C1 segment of cervical spinal cord (tissue), 14 donors: Measurements from ENCODE around the gene BTBD6.
"Not testable (repeated sequence)": the region's sequence is repeated elsewhere in the genome, so short reads cannot be mapped to it uniquely, and the experiment has no call there.

ENCODE experiments used
- DNase-seq, 14 donors: peaks; one replicate each; lab custom pipeline; 2025; lab: John Stamatoyannopoulos, UW

The BTBD6 gene

GRCh38 chr14:105269405-105269804, 21.1 kb downstream of the BTBD6 start:
- DNase-seq, result no peak

GRCh38 chr14:105271224-105271890, 23.0 kb downstream of the BTBD6 start:
- DNase-seq, result peak in 1 of 14 donors; percentile 39

- DNase-seq, result no peak
Observed at GRCh38 chr14:105272623-105273022, 24.3 kb downstream of the BTBD6 start.

- DNase-seq, result no peak
Observed at GRCh38 chr14:105273062-105273461, 24.7 kb downstream of the BTBD6 start.

- no peak for DNase-seq
Observed at GRCh38 chr14:105274637-105275036, 26.3 kb downstream of the BTBD6 start.

- DNase-seq, result no peak
Observed at GRCh38 chr14:105275267-105275946, 27.1 kb downstream of the BTBD6 start.

- DNase-seq, result not testable (repeated sequence)
Observed at GRCh38 chr14:105277448-105277847, 29.1 kb downstream of the BTBD6 start.

GRCh38 chr14:105279642-105280361, 31.5 kb downstream of the BTBD6 start:
- no peak for DNase-seq

GRCh38 chr14:105280525-105280924, 32.2 kb downstream of the BTBD6 start:
- DNase-seq, result no peak

- peak in 3 of 14 donors; percentile 24 to 49 (median 45) for DNase-seq
Observed at GRCh38 chr14:105281371-105282097, 33.2 kb downstream of the BTBD6 start.

GRCh38 chr14:105282098-105282725, 33.9 kb downstream of the BTBD6 start:
- DNase-seq, result no peak

- DNase-seq, result no peak
Observed at GRCh38 chr14:105283028-105283427, 34.7 kb downstream of the BTBD6 start.

- no peak for DNase-seq
Observed at GRCh38 chr14:105283899-105284298, 35.6 kb downstream of the BTBD6 start.

- no peak for DNase-seq
Observed at GRCh38 chr14:105285174-105285573, 36.8 kb downstream of the BTBD6 start.

GRCh38 chr14:105286759-105287144, 38.4 kb downstream of the BTBD6 start:
- no peak for DNase-seq

GRCh38 chr14:105287249-105288102, 39.1 kb downstream of the BTBD6 start:
- DNase-seq, result no peak

- not testable (repeated sequence) for DNase-seq
Observed at GRCh38 chr14:105288936-105289335, 40.6 kb downstream of the BTBD6 start.

- DNase-seq, result no peak
Observed at GRCh38 chr14:105290621-105291346, 42.5 kb downstream of the BTBD6 start.

GRCh38 chr14:105292826-105293711, 44.7 kb downstream of the BTBD6 start:
- no peak for DNase-seq
